Measurements from ENCODE around the gene WNT5B. TPM values are rescaled to one million over a fixed set of nuclear protein-coding genes. Genes with fewer than 3 reads are reported as not detected.

The WNT5B gene
- total and polyA plus RNA-seq, 2 of the 8 experiments (the other 6 are each of a cell fraction or from before 2014, with no cell fraction given) = 0.91 to 1.2 TPM

DNA sequence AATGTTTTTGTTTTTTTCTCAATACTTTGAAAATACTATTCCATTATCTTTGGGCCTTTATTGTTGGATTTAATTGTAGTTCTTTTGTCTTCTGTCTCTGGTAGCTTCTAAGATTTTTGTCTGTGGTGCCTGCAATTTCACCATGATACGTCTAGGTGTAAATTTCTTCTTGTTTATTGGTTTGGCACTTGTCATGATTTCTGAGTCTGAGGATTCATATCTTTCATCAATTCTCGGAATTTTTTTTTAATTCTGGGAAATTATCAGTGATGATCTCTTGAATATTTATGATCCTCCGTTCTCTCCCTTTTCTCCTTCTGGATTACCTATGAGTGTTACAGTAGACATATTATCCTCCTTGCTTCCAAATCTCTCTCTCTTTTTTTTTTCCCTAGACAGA lies 47.0 kb downstream of the WNT5B start:
- Histone ChIP-seq H3K79me2 (ENCODE audit: control insufficient read depth in 1 of 2, insufficient read depth in 2 of 2, low read length in 2 of 2) (no peaks in the 10 kb centered on the region), H2AK5ac (ENCODE audit: low read depth, low read length) (no peak overlapping the region), H2BK12ac (ENCODE audit: low read depth, low read length) (no peak overlapping the region), H2BK120ac (replicated peaks; ENCODE audit: low read depth, low read length) (no peak overlapping the region), H2BK5ac (ENCODE audit: low read depth, low read length) (no peak overlapping the region), H4K91ac (replicated peaks; ENCODE audit: insufficient read length, low read length) (no peak overlapping the region), H3K9me3 (ENCODE audit: insufficient read depth in 2 of 2, low read depth in 1 of 2, low read length in 1 of 2) (no peaks in the 10 kb centered on the region), H3K9ac (replicated peaks in 1 of 4; ENCODE audit: extremely low read depth in 1 of 4, low read depth in 3 of 4, low read length in 3 of 4) (no peak overlapping the region), H3K27me3 (replicated peaks in 1 of 4; ENCODE audit: control insufficient read depth in 3 of 4, extremely low read depth in 1 of 4, insufficient read depth in 3 of 4, low read length in 3 of 4) (no peaks in the 10 kb centered on the region), H2BK15ac (ENCODE audit: low read length) (no peak overlapping the region), H3K36me3 (ENCODE audit: control insufficient read depth in 2 of 4, insufficient read depth in 4 of 4, low read length in 3 of 4) (no peaks in the 10 kb centered on the region), H3K4me2 (ENCODE audit: insufficient read depth in 1 of 2, low read depth in 2 of 2, low read length in 2 of 2) (no peak overlapping the region), H3K79me1 (ENCODE audit: low read depth, low read length) (no peaks in the 10 kb centered on the region), H3K4ac (replicated peaks; ENCODE audit: insufficient read length, low read depth, low read length) (no peak overlapping the region), H3K4me1 (replicated peaks in 1 of 4; ENCODE audit: control insufficient read depth in 3 of 4, insufficient read depth in 4 of 4, low read length in 3 of 4) (no peaks in the 10 kb centered on the region), H4K8ac (ENCODE audit: extremely low read depth, insufficient read depth, low read length) (no peak overlapping the region), H3K23me2 (ENCODE audit: low read depth, low read length) (no peaks in the 10 kb centered on the region), H2AFZ (ENCODE audit: low read length) (no peak overlapping the region), H2BK20ac (ENCODE audit: low read length) (no peak overlapping the region), H4K20me1 (replicated peaks in 1 of 2; ENCODE audit: control insufficient read depth in 1 of 2, insufficient read depth in 2 of 2, low read length in 2 of 2) (no peaks in the 10 kb centered on the region), H3K27ac (ENCODE audit: low read depth, low read length) (no peak overlapping the region), H3K23ac (ENCODE audit: insufficient read length) (no peak overlapping the region), H3K18ac (ENCODE audit: extremely low read depth, low read length) (no peak overlapping the region), H3K14ac (ENCODE audit: insufficient read length) (no peak overlapping the region), H4K5ac (ENCODE audit: insufficient read length, low read depth, low read length) (no peak overlapping the region), H3K4me3 (ENCODE audit: extremely low read depth in 1 of 4, insufficient read depth in 2 of 4, low read depth in 3 of 4, low read length in 4 of 4) (no peak overlapping the region), H3K56ac (replicated peaks; ENCODE audit: insufficient read length, low read depth, low read length) (no peak overlapping the region)
- DNase-seq (ENCODE audit: low read depth in 1 of 2, low spot score in 2 of 2) (no peak), FAIRE-seq (no peak)
- 94% methylated on average over 3 of the region's 3 CpGs; no CpG with 5 or more reads in 1 of the 2 experiments for WGBS, 2 experiments (ENCODE audit: extremely low coverage in 1 of 2, insufficient coverage in 1 of 2, insufficient read length in 1 of 2, insufficient replicate concordance in 2 of 2, low coverage in 1 of 2, low lambda C conversion rate in 2 of 2, missing lambda C conversion rate in 1 of 2)
- POLR2A ChIA-PET (ENCODE audit: partially characterized antibody) = no interaction called here
- CTCF ChIA-PET (ENCODE audit: partially characterized antibody) = interaction anchor here (0.7 to 1.7 kb wide), 4 partner anchors 14 to 46 kb away, joined by 3 to 5 read pairs (median 3); no protein-coding TSS in a partner anchor
- TF ChIP-seq CTBP2 (IDR thresholded peaks at IDR 0.05; ENCODE audit: borderline replicate concordance, insufficient read depth, insufficient read length, low read length) = no peak
- no peak for TF ChIP-seq RAD21 (IDR thresholded peaks at IDR 0.05 in 1 of 2, conservative IDR thresholded peaks at IDR 0.05 in 1 of 2; ENCODE audit: low read depth in 2 of 2, low read length in 2 of 2)
- no peak for TF ChIP-seq CREB1 (IDR thresholded peaks at IDR 0.05)
- TF ChIP-seq POLR2AphosphoS5 (IDR thresholded peaks at IDR 0.05; ENCODE audit: low read depth, low read length) = no peak
- TF ChIP-seq TBP (IDR thresholded peaks at IDR 0.05; ENCODE audit: low read depth, low read length) = no peak
- no peak for TF ChIP-seq SRF (IDR thresholded peaks at IDR 0.05; ENCODE audit: low read depth, low read length)
- TF ChIP-seq TAF7 (optimal IDR thresholded peaks at IDR 0.05; ENCODE audit: borderline replicate concordance, low read depth, low read length) = no peak
- TF ChIP-seq, protein P1, sequence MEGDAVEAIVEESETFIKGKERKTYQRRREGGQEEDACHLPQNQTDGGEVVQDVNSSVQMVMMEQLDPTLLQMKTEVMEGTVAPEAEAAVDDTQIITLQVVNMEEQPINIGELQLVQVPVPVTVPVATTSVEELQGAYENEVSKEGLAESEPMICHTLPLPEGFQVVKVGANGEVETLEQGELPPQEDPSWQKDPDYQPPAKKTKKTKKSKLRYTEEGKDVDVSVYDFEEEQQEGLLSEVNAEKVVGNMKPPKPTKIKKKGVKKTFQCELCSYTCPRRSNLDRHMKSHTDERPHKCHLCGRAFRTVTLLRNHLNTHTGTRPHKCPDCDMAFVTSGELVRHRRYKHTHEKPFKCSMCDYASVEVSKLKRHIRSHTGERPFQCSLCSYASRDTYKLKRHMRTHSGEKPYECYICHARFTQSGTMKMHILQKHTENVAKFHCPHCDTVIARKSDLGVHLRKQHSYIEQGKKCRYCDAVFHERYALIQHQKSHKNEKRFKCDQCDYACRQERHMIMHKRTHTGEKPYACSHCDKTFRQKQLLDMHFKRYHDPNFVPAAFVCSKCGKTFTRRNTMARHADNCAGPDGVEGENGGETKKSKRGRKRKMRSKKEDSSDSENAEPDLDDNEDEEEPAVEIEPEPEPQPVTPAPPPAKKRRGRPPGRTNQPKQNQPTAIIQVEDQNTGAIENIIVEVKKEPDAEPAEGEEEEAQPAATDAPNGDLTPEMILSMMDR (IDR thresholded peaks at IDR 0.05; ENCODE audit: control extremely low read depth in 1 of 3, insufficient read depth in 1 of 3, low read depth in 1 of 3, low read length in 3 of 3) = no peak
- TF ChIP-seq POLR2A (IDR thresholded peaks at IDR 0.05; ENCODE audit: control extremely low read depth in 1 of 2, low read depth in 2 of 2, low read length in 2 of 2) = no peak
- no peak for TF ChIP-seq KDM5A (IDR thresholded peaks at IDR 0.05; ENCODE audit: low read length)
- TF ChIP-seq KDM1A (IDR thresholded peaks at IDR 0.05; ENCODE audit: borderline replicate concordance, low read length) = no peak
- TF ChIP-seq TAF1 (IDR thresholded peaks at IDR 0.05; ENCODE audit: low read depth, low read length) = no peak
- no peak for TF ChIP-seq SP2 (IDR thresholded peaks at IDR 0.05; ENCODE audit: low read length)

Measured in H1 (cell line).